GM19452 (cell line): Measurements from ENCODE around the gene KASH5.
"Not testable (repeated sequence)": the region's sequence is repeated elsewhere in the genome, so short reads cannot be mapped to it uniquely, and the experiment has no call there.

Experiments used
- ATAC-seq: cut with Tn5 transposase; IDR thresholded peaks from one replicate; pipeline ENCODE4 v1.9.1; 2021; ENCODE audit not compliant: unreplicated experiment

Gene KASH5

DNA sequence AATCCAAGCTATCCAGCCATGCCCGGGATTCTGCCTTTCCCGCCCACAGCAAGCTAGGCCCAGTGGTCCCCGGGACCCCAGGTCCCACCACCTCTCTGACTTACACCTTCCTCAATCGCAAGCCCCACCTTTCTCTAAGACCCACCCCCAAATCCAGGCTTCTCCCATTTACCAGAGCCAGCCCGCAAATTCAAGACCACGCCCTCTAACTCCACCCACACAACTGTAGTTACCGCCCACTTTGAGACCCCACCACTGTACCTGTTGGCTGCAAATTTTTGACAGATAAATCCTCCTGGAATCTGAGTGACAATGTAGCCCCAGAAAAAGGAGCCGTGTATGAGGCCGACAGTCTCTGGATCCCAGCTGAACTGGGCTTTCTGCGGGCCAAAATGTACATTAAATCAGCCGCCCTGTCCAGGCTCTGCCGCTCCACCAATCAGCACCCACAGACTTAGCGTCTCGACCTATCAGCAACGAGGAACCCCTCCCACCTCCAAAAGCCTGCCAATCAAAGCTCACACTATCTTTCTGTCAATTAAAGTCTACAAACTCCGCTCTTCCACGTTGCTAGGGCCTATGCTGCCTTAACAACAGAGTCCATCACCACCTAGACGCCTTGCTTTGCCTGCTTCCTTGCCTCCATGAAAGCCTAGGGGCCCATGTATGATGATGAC, 47.0 kb downstream of the KASH5 start:
- no peak for ATAC-seq

- ATAC-seq = no peak
Measured at GRCh38 chr19:49435670-49436069, 47.6 kb downstream of the KASH5 start.

DNA sequence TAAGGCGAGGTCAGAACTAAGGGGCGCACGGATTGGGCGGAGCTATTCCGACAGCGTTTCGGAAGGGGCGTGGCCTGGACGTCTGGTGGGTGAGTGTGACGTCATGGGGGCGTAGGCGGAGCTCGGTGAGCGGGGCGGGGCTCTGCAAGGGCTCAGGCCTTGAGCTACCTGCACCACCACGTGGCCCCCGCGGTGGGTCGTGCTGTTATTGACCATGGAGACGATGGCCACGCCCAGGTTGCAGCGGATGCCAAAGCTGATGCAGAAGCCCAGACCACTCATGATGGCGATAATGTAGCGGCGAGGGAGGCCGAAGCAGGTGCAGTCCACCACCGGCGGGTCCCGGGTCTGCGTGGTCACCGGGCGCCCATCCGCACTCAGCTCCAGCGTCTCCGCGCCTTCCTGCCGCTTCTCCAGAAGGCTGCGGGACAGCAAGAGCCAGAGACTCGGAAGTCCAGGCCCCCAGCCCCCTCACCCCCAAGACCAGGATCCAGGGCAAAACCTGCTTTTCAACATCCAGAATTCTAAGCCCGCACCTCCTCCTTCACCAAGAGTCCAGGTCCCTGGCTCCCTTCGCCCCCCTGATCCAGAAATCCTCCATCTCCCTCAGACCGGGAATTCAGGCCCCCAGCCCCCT, 48.5 kb downstream of the KASH5 start:
- ATAC-seq = no peak

GRCh38 chr19:49437231-49437630, 49.2 kb downstream of the KASH5 start:
- no peak for ATAC-seq

GRCh38 chr19:49438261-49438660, 50.2 kb downstream of the KASH5 start:
- no peak for ATAC-seq

- ATAC-seq = no peak
Measured at GRCh38 chr19:49439836-49440235, 51.8 kb downstream of the KASH5 start.

GRCh38 chr19:49440439-49441209, 52.6 kb downstream of the KASH5 start:
- ATAC-seq = no peak

- ATAC-seq = no peak
Measured at GRCh38 chr19:49441210-49441959, 53.3 kb downstream of the KASH5 start, which contains the start of gene SLC17A7. TSS of gene SLC17A7 (minus strand) at chr19:49441527. CDS start at chr19:49441379, 148 bp downstream.

DNA sequence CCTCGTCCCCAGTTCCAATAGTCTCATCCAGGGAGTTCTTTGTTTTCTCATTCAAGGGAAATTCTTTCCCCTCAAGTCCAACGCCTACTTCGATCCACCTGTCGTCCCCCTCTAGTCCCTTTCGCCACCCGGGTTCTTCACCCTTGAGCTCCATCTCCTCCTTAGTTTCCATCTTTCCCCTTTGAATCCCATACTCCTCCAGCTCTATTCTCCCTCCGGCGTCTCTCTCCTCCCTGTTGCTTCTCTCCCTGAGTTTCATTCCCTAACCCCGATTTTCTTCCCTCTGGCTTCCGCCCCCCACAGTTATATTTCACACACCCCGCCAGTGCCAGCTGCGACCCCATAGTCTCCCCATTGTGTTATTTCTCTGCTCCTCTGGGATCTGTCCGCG, 53.9 kb downstream of the KASH5 start:
- ATAC-seq = no peak

GRCh38 chr19:49442354-49442753, 54.3 kb downstream of the KASH5 start:
- no peak for ATAC-seq

DNA sequence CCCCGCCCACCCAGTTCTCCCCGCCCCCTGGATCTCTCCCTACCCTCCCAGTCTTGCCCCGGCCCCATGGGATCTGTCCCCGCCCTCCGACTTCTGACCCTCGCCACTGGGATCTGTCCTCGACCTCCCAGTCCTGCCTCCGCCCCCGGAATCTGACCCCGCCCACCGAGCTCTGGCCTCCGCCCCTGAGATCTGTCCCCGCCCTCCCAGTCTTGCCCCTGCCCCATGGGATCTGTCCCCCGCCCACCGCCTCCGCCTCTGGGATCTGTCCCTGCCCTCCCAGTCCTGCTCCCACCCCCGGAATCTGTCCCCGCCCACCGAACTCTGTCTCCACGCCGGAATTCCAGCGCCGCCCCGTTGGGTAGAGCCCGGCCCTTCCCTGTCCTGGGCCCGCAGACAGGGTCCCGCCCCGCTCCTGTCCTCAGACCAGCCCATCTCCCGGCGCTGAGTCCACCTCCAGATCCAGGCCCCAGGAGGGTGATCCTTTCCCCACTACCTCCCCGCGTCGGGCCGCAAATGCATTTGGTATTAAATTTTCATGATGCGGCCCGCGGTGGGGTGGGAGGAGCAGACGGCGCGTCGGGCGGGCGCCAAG, 54.8 kb downstream of the KASH5 start:
- no peak for ATAC-seq

DNA sequence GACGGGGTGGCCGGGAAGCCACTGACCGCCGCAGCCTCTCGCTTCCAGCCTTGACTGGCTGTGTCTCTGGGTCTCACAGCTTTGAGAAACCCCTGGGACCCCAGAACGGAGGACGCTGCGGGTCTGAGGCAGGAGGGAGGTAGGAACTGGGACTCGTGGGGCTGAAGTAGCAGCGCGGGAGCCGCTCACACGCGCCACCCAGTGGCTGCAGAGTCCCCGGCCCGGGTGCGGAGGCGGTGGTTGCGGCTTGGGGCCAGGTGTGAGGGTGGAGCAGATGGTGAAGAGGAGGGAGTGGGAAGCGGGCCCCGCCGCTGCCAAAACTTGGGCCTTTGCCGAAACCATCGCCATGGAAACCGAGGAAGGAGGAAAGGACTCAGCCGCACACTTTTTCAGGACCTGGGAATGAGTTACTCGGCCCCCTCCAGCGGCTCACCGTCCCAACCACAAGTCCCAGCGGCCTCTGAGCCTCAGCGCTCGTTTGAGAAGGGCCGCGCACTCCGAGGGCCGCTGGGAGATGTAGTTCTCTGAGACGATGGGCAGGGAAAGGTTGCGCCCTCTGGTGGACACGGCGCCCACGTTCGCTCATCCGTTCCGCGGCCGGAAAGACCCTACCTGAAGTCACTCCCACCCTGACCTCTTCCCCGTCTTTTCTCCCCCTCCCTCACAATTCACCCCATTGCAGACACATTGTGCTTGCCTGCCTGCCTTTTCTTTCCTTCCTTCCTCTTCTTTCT, 55.5 kb downstream of the KASH5 start:
- ATAC-seq = peak; percentile 71

DNA sequence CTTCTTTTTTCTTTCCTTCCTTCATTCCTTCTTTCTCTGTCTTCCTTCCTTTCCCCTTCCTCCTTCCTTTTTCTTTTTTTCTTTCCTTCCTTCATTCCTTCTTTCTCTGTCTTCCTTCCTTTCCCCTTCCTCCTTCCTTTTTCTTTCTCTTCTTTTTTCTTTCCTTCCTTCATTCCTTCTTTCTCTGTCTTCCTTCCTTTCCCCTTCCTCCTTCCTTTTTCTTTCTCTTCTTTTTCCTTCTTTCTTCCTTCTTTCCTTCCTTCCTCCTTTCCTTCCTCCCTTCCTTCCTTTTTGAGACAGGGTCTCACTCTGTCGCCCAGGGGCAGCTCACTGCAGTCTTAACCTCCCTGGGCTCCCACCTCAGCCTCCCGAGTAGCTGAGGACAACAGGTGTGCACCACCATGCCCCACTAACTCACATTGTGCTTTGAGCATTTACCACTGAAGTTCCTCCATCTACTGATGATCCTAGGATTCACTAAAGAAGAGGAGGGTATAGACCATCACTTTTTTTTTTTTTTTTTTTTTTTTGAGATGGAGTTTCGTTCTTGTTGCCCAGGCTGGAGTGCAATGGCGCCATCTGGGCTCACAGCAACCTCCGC, 56.2 kb downstream of the KASH5 start:
- not testable (repeated sequence) for ATAC-seq

DNA sequence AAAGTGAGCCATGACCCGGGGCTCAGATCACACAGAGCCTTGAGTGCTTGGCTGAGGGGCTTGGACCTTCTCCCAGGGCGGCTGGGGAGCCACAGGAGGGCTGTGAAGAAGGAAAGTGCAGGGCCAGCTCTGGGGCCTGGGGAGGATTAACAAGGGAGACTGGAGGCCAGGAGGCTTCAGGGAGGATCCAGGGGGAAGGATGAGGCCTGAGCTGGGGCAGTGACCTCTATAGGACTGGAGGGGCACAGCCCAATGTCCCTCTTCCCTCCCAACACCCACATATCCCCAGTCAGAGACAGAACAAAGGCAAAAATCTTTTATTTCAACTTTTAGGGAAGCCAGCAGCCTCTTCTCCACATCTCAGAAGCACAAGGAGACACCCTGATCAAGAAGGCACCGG, 57.9 kb downstream of the KASH5 start:
- ATAC-seq = no peak

DNA sequence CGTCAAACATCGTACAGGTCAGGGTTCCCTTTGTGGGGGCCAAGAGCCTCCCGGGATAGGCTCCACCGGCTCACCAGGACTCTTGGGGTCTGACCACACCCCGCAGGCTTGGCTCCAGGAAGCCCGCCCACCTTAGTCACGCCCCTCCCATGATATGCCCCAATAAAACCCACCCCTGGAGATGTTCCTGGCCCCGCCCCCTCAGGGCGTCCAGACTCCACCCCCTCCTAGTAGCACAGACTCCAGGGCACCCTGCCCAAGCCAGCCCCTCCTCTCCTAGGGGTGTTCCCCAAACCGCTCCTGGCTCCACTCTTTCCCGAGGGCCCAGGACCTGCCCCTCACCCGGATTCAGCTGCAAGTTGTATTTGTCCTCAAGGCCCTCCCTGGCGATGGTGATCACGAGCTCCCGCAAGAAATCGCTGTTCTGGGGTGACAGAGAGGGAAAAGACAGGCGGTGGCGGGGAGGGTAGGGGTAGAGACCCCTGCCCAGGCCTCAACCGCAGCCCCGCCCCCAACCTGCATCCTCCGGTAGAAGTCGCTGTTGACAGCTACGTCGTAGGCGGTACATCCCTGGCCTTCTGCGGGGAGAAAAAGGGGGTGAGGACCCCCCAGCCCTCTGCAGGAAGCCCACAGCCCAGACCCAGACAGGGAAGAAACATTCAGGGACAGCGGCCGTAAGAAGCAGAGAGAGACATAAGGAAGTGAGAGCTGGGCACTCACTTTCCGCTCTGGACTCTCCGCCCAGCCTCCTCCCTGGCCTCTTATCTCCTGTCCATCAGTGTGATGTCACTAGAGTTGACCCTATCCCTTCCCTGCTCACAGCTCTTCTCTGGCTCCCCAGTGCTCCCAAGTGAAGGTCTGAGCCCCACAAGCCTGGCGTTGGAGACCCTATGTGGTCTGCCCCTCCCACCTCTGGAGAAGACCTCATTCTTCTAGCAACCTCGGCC, 59.7 kb downstream of the KASH5 start:
- no peak for ATAC-seq

- no peak for ATAC-seq
Measured at GRCh38 chr19:49448432-49448786, 60.4 kb downstream of the KASH5 start.

- ATAC-seq = no peak
Measured at GRCh38 chr19:49450405-49450804, 62.4 kb downstream of the KASH5 start.

DNA sequence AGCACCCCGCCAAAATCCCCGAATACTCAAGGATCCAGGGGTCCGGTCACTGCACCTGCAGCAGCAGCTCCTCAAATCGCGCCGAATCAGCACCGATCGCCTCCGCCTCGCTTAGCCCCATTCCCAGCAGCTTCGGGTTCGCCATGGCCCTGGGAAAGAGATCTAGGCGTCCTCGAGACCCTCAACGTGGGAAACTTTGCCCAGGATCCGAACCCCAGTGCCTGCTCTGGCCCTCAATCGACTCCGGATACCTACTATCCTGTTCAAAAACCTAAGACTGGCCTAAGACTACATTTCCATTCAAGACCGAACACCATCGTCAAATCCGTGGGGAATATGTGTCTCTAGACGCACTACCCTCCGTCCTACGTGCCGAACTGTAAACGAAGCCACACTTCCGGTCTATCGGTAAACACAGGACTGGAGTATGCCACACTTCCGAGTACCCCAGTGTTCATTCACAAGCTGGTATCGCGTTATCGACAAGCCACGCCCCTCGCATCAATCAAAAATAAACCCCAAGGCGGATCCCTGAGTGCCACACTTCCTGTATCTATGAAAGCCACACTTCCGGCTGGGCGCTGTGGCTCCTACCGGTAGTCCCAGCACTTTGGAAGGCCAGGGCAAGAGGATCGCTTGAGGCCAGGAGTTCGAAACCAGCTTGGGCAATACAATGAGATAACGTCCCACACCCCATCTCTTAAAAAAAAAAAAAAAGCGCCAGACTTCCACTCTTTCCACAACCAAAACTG, 63.6 kb downstream of the KASH5 start, which contains the start of gene PIH1D1:
Gene PIH1D1 (minus strand): TSS at position 385 of the 752 bp plus-strand sequence. CDS start 240 bp downstream, at position 145.
- ATAC-seq = peak; percentile 54
